IMR-90 (cell line): ENCODE measurements around the gene PROZ. TPM values are rescaled to one million over a fixed set of nuclear protein-coding genes. Genes with fewer than 3 reads are reported as not detected.
"Not testable (repeated sequence)": the region's sequence is repeated elsewhere in the genome, so short reads cannot be mapped to it uniquely, and the experiment has no call there.

Source experiments
- ATAC-seq: fragments of 200-7000 bp; cut with Tn5 transposase; 2 replicates; pipeline ENCODE4 v1.9.1; 2020; ENCODE audit warnings: low read depth, mild to moderate bottlenecking, moderate library complexity
- BruUV-seq: library from RNA; stranded (reverse); fragments of 400-500 nt; replicated peaks from 2 replicates; lab custom pipeline; 2021; lab: Mats Ljungman, UMichigan
- CTCF ChIA-PET: fragments of 300-600 bp; formaldehyde crosslinking; extraction: SDS; loops from one replicate; lab custom pipeline; 2021; ENCODE audit warnings: antibody characterized with exemption; lab: Yijun Ruan, JAX
- POLR2A ChIA-PET: fragments of 300-600 bp; sonication (Branson Sonifier 250); formaldehyde crosslinking; loops from one replicate; lab custom pipeline; 2022; ENCODE audit warnings: antibody characterized with exemption; ENCODE audit not compliant: unreplicated experiment; lab: Charles Lee
- DNase-seq: peaks from one replicate; pipeline ENCODE4 v3.0.0; 2013
- H2AFZ ChIP-seq: replicated peaks from 2 replicates; pipeline ENCODE3; 2013; ENCODE audit warnings: low read length, mild to moderate bottlenecking; ENCODE audit not compliant: poor library complexity
- H2AK5ac ChIP-seq: 2 replicates; pipeline ENCODE4 v1.6.1; 2013; ENCODE audit warnings: low read depth, low read length, inconsistent platforms
- H2AK9ac ChIP-seq: replicated peaks from 2 replicates; pipeline ENCODE3; 2013; ENCODE audit warnings: mild to moderate bottlenecking, low read depth, low read length, moderate library complexity; ENCODE audit not compliant: poor library complexity
- H2BK120ac ChIP-seq: 2 replicates; pipeline ENCODE4 v1.6.1; 2013; ENCODE audit warnings: low read depth, low read length, inconsistent platforms
- H2BK15ac ChIP-seq: 3 replicates; pipeline ENCODE4 v1.6.1; 2013; ENCODE audit warnings: low read depth, low read length, inconsistent platforms
- H2BK20ac ChIP-seq: 2 replicates; pipeline ENCODE4 v1.6.1; 2013; ENCODE audit warnings: low read depth, mild to moderate bottlenecking, inconsistent platforms, low read length, moderate library complexity
- H2BK5ac ChIP-seq: 2 replicates; pipeline ENCODE4 v1.6.1; 2013; ENCODE audit warnings: mild to moderate bottlenecking, low read depth, low read length, inconsistent platforms; ENCODE audit not compliant: poor library complexity, severe bottlenecking
- H3K14ac ChIP-seq: replicated peaks from 2 replicates; pipeline ENCODE4 v1.6.1; 2013; ENCODE audit warnings: low read depth, low read length, inconsistent platforms
- H3K18ac ChIP-seq: 2 replicates; pipeline ENCODE4 v1.6.1; 2013; ENCODE audit warnings: low read depth, low read length, control low read depth
- H3K23ac ChIP-seq: 2 replicates; pipeline ENCODE4 v1.6.1; 2013; ENCODE audit warnings: low read depth, low read length, inconsistent platforms
- H3K27ac ChIP-seq: 2 replicates; pipeline ENCODE4 v1.5.1; 2013; ENCODE audit warnings: mild to moderate bottlenecking, control low read depth, low read length; ENCODE audit not compliant: insufficient read depth
- H3K27me3 ChIP-seq: 2 replicates; pipeline ENCODE4 v1.6.1; 2013; ENCODE audit warnings: low read length; ENCODE audit not compliant: control insufficient read depth, insufficient read depth
- H3K36me3 ChIP-seq: 2 replicates; pipeline ENCODE4 v1.6.1; 2013; ENCODE audit warnings: low read length, mixed read lengths; ENCODE audit not compliant: control insufficient read depth, insufficient read depth
- H3K4ac ChIP-seq: 2 replicates; pipeline ENCODE4 v1.6.1; 2013; ENCODE audit warnings: low read depth, low read length, inconsistent platforms
- H3K4me1 ChIP-seq: 2 replicates; pipeline ENCODE4 v1.6.1; 2013; ENCODE audit warnings: low read length, mixed read lengths; ENCODE audit not compliant: control insufficient read depth, insufficient read depth
- H3K4me2 ChIP-seq: 2 replicates; pipeline ENCODE4 v1.6.1; 2013; ENCODE audit warnings: low read depth, mild to moderate bottlenecking, control low read depth, low read length, moderate library complexity
- H3K4me3 ChIP-seq: 2 replicates; pipeline ENCODE4 v1.5.1; 2013; ENCODE audit warnings: low read depth, mild to moderate bottlenecking, control low read depth, low read length, moderate library complexity; ENCODE audit not compliant: insufficient read depth
- H3K56ac ChIP-seq: 2 replicates; pipeline ENCODE4 v1.6.1; 2013; ENCODE audit warnings: low read length, inconsistent platforms; ENCODE audit not compliant: insufficient read depth; ENCODE audit errors: extremely low read depth
- H3K79me1 ChIP-seq, 2 experiments: 2 replicates each; pipeline ENCODE4 v1.6.1; 2013; ENCODE audit warnings: low read length in 2 of 2, inconsistent platforms in 1 of 2, low read depth in 1 of 2
- H3K9ac ChIP-seq: 2 replicates; pipeline ENCODE4 v1.6.1; 2013; ENCODE audit warnings: low read depth, low read length, control low read depth
- H3K9me1 ChIP-seq: 2 replicates; pipeline ENCODE4 v1.6.1; 2013; ENCODE audit warnings: low read length, inconsistent platforms; ENCODE audit not compliant: insufficient read depth
- H3K9me3 ChIP-seq: 2 replicates; pipeline ENCODE4 v1.6.1; 2013; ENCODE audit warnings: low read length; ENCODE audit not compliant: control insufficient read depth, insufficient read depth
- H4K20me1 ChIP-seq: 2 replicates; pipeline ENCODE4 v1.6.1; 2013; ENCODE audit warnings: low read length, inconsistent platforms; ENCODE audit not compliant: insufficient read depth
- H4K5ac ChIP-seq: 2 replicates; pipeline ENCODE4 v1.6.1; 2013; ENCODE audit warnings: mild to moderate bottlenecking, low read depth, low read length, control low read depth
- H4K8ac ChIP-seq, 2 experiments: 2 replicates each; pipeline ENCODE4 v1.6.1; 2013; ENCODE audit warnings: low read depth in 2 of 2, low read length in 2 of 2, control low read depth in 1 of 2, inconsistent platforms in 1 of 2
- H4K91ac ChIP-seq: 2 replicates; pipeline ENCODE4 v1.6.1; 2013; ENCODE audit warnings: low read depth, low read length, inconsistent platforms; ENCODE audit not compliant: insufficient read depth
- WGBS, 2 experiments: methylation state at CpG; one replicate each; pipeline versions ENCODE4 v1.1.5 to v1.1.7; 2013; ENCODE audit warnings: missing lambda C conversion rate in 2 of 2; ENCODE audit not compliant: insufficient read length in 1 of 2; ENCODE audit errors: extremely low coverage in 2 of 2; 5-methylcytosine and 5-hydroxymethylcytosine counted together
- dilution Hi-C: fragments of 300-500 bp; cut with HindIII; formaldehyde crosslinking; loops from one replicate; pipeline ENCODE4 v1.14.3; 2018; ENCODE audit warnings: low sequenced_read_pairs; ENCODE audit not compliant: unreplicated experiment
- in situ Hi-C: fragments of 300-500 bp; cut with MboI; formaldehyde crosslinking; loops from 3 replicates; pipeline ENCODE4 v1.14.3; 2019; ENCODE audit warnings: low sequenced_read_pairs, inconsistent platforms, mixed read lengths
- intact Hi-C: fragments of 100-400 bp; cut with micrococcal nuclease; formaldehyde crosslinking; loops from 2 replicates; pipeline ENCODE4 v1.10.0; 2022
- polyA plus RNA-seq, 3 experiments: library from polyadenylated mRNA; depleted of rRNA; stranded (reverse); fragments of >200 nt; gene quantifications; 2 replicates each; pipeline ENCODE4 v1.2.3, GENCODE V29; 2012; ENCODE audit warnings: low replicate concordance in 1 of 3
- total RNA-seq: library from RNA; depleted of rRNA; stranded (reverse); fragments of >200 nt; gene quantifications from 2 replicates; pipeline ENCODE4 v1.2.3, GENCODE V29; 2012

The PROZ gene
- total and polyA plus RNA-seq, 2 of the 4 experiments (the other 2 are of a cell fraction) = not detected

DNA sequence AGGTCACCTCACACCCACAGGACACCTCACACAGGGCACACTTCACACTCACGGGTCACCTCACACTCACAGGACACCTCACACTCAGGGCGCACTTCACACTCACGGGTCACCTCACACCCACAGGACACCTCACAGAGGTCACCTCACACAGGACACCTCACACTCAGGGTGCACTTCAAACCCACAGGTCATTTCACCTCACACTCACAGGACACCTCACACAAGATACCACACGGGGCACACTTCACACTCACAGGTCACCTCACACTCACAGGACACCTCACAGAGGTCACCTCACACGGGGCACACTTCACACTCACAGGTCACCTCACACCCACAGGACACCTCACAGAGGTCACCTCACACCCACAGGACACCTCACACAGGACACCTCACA, 46.6 kb upstream of the PROZ start:
- H4K20me1 ChIP-seq, H3K4ac ChIP-seq, H3K4me3 ChIP-seq, CTCF ChIA-PET, DNase-seq, dilution Hi-C loops, H3K9me1 ChIP-seq, H2BK20ac ChIP-seq, H3K36me3 ChIP-seq, H2BK5ac ChIP-seq, H2BK120ac ChIP-seq, H4K5ac ChIP-seq, H3K79me1 ChIP-seq, H3K23ac ChIP-seq, intact Hi-C loops, H4K8ac ChIP-seq, H3K9me3 ChIP-seq, H3K9ac ChIP-seq, H3K56ac ChIP-seq, H3K14ac ChIP-seq, H3K4me2 ChIP-seq, BruUV-seq, H4K91ac ChIP-seq, H2AFZ ChIP-seq, H2BK15ac ChIP-seq, in situ Hi-C loops, H3K27ac ChIP-seq, POLR2A ChIA-PET, ATAC-seq, H3K4me1 ChIP-seq, H2AK9ac ChIP-seq, H3K18ac ChIP-seq: not testable (repeated sequence)
- WGBS, 2 experiments = 81% methylated on average over 4 of the region's 5 CpGs; no CpG with 5 or more reads in 1 of the 2 experiments
- Histone ChIP-seq H3K27me3 (peaks cover 32% of the 10 kb centered on the region), H2AK5ac (0 out of 2 replicates have a peak overlapping the region, but pooled peaks have one; percentile 8)

DNA sequence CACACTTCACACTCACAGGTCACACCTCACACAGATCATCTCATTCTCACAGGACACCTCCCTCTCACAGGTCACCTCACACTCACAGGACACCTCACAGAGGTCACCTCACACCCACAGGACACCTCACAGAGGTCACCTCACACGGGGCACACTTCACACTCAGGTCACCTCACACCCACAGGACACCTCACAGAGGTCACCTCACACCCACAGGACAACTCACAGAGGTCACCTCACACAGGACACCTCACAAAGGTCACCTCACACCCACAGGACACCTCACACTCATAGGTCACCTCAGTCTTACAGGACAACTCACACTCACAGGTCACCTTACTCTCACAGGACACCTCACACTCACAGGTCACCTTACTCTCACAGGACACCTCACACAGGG, 46.0 kb upstream of the PROZ start:
- H3K4ac ChIP-seq, intact Hi-C loops, H3K9me3 ChIP-seq, H2AFZ ChIP-seq, CTCF ChIA-PET, H3K9me1 ChIP-seq, H3K18ac ChIP-seq, H3K36me3 ChIP-seq, in situ Hi-C loops, BruUV-seq, H2BK5ac ChIP-seq, ATAC-seq, H3K27ac ChIP-seq, H3K79me1 ChIP-seq, H2BK15ac ChIP-seq, dilution Hi-C loops, H3K4me3 ChIP-seq, H4K8ac ChIP-seq, H3K23ac ChIP-seq, H2BK120ac ChIP-seq, H2BK20ac ChIP-seq, H3K4me1 ChIP-seq, H2AK9ac ChIP-seq, H3K56ac ChIP-seq, H2AK5ac ChIP-seq, H3K9ac ChIP-seq, DNase-seq, H4K20me1 ChIP-seq, H4K91ac ChIP-seq, H3K4me2 ChIP-seq, H3K14ac ChIP-seq, H4K5ac ChIP-seq, POLR2A ChIA-PET: not testable (repeated sequence)
- WGBS, 2 experiments = 50% methylated on average over 1 of the region's 1 CpG; no CpG with 5 or more reads in 1 of the 2 experiments
- peaks cover 32% of the 10 kb centered on the region for H3K27me3 ChIP-seq
